ENCODE data around the gene GALNT17. TPM values are rescaled to one million over a fixed set of nuclear protein-coding genes. Genes with fewer than 3 reads are reported as not detected.

The GALNT17 gene
- total and polyA plus RNA-seq, 4 donors = 2.8 to 10.8 (median 7.4) TPM

DNA sequence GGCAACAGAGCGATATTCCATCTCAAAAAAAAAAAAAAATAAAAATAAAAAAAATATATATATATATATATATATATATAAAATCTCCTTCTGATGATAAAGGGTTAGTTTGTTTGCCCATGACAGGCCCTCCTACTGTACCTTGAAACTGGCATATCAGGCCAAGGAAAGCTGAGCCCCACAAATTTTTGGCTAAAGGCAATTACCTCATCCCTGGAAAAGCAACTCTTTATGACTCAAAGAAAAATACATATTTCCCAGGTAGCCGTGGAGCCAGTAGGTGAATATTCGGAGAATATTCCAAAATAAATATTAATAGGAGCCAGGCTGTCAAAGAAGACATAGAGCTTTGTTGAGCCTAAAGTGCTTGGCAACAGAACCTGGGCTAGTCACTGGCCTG is 245.1 kb downstream of the GALNT17 start:
- DNase-seq = no peak
- peaks cover 0 to 31% (median 1%) of the 10 kb centered on the region in 4 donors for H3K9me3 ChIP-seq (ENCODE audit: control insufficient read depth in 4 of 4, insufficient read depth in 3 of 4, low read length in 3 of 4)

DNA sequence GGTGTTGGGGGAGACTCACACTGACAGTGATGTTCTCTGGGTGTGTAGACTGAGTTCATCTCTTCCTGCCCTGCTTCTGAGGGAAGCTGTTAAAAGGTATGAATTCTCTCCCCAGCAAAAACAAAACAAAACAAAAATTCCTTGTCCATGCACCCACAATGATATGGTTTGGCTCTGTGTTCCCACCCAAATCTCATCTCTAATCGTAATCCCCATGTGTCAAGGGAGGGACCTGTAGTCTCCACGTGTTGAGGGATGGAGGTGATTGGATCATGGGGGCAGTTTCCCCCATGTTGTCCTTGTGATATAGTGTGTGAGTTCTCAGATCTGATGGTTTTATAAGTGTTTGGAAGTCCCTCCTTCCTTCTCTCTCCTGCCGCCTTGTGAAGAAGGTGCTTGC is 245.5 kb downstream of the GALNT17 start:
- no peak for ATAC-seq (ENCODE audit: insufficient read depth, low FRiP score)
- DNase-seq = no peak
- H3K9ac ChIP-seq (ENCODE audit: insufficient read depth in 1 of 2, low read length in 2 of 2) = no peak overlapping the region
- TF ChIP-seq, protein P1, sequence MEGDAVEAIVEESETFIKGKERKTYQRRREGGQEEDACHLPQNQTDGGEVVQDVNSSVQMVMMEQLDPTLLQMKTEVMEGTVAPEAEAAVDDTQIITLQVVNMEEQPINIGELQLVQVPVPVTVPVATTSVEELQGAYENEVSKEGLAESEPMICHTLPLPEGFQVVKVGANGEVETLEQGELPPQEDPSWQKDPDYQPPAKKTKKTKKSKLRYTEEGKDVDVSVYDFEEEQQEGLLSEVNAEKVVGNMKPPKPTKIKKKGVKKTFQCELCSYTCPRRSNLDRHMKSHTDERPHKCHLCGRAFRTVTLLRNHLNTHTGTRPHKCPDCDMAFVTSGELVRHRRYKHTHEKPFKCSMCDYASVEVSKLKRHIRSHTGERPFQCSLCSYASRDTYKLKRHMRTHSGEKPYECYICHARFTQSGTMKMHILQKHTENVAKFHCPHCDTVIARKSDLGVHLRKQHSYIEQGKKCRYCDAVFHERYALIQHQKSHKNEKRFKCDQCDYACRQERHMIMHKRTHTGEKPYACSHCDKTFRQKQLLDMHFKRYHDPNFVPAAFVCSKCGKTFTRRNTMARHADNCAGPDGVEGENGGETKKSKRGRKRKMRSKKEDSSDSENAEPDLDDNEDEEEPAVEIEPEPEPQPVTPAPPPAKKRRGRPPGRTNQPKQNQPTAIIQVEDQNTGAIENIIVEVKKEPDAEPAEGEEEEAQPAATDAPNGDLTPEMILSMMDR (IDR thresholded peaks at IDR 0.05; ENCODE audit: control extremely low read depth, extremely low read depth) = no peak
- H3K4me3 ChIP-seq = no peak overlapping the region
- H3K9me3 ChIP-seq (ENCODE audit: control insufficient read depth in 4 of 4, insufficient read depth in 3 of 4, low read length in 3 of 4) = peaks cover 0 to 31% (median 1%) of the 10 kb centered on the region in 4 donors
- no peaks in the 10 kb centered on the region for H3K27me3 ChIP-seq (ENCODE audit: control insufficient read depth in 3 of 3, insufficient read depth in 3 of 3, low read length in 2 of 3)
- no peaks in the 10 kb centered on the region for H3K36me3 ChIP-seq (ENCODE audit: control insufficient read depth in 4 of 4, insufficient read depth in 4 of 4, low read length in 4 of 4)
- no peak overlapping the region for H3K27ac ChIP-seq (ENCODE audit: low read depth in 1 of 2, low read length in 1 of 2)
- 80 to 81% methylated on average over 3 of the region's 3 CpGs for WGBS, 2 donors
- peaks cover 0 to 3% (median 0%) of the 10 kb centered on the region in 5 donors for H3K4me1 ChIP-seq (ENCODE audit: control insufficient read depth in 5 of 5, insufficient read depth in 5 of 5, low read length in 5 of 5)

More for the DNA sequence above, 245.1 kb downstream of the GALNT17 start:
- Histone ChIP-seq H3K27me3 (ENCODE audit: control insufficient read depth in 3 of 3, insufficient read depth in 3 of 3, low read length in 2 of 3) (no peaks in the 10 kb centered on the region), H3K9ac (ENCODE audit: insufficient read depth in 1 of 2, low read length in 2 of 2) (no peak overlapping the region), H3K27ac (ENCODE audit: low read depth in 1 of 2, low read length in 1 of 2) (no peak overlapping the region), H3K4me3 (no peak overlapping the region), H3K36me3 (ENCODE audit: control insufficient read depth in 4 of 4, insufficient read depth in 4 of 4, low read length in 4 of 4) (no peaks in the 10 kb centered on the region), H3K4me1 (ENCODE audit: control insufficient read depth in 5 of 5, insufficient read depth in 5 of 5, low read length in 5 of 5) (peaks cover 0 to 3% (median 0%) of the 10 kb centered on the region in 5 donors)
- ATAC-seq (ENCODE audit: insufficient read depth, low FRiP score) = no peak
- WGBS, 2 donors = 58 to 92% methylated on average over 2 to 3 of the region's 3 CpGs
- TF ChIP-seq, protein P1 (IDR thresholded peaks at IDR 0.05; ENCODE audit: control extremely low read depth, extremely low read depth) = no peak

DNA sequence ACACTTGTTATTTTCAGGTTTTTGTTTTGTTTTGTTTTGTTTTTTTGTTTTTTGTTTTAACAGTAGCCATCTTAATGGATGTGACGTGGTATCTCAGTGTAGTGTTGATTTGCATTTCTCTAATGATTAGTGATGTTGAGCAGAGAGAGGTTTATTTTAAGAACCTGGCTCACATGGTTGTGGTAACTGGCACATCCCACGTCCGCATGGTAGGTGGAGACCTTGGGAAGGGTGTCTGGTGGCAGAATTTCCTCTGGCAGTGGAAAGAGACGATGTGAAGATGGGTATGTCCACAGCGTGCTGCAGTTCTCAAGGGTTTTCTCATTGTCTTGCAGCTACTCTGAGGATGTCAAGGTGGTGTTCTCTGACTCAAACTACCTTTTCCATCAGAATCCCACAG is 252.2 kb downstream of the GALNT17 start:
- no peak overlapping the region for H3K4me3 ChIP-seq
- H3K27me3 ChIP-seq (ENCODE audit: control insufficient read depth in 3 of 3, insufficient read depth in 3 of 3, low read length in 2 of 3) = no peaks in the 10 kb centered on the region
- TF ChIP-seq, protein P1 (IDR thresholded peaks at IDR 0.05; ENCODE audit: control extremely low read depth, extremely low read depth) = no peak
- H3K9ac ChIP-seq (ENCODE audit: insufficient read depth in 1 of 2, low read length in 2 of 2) = no peak overlapping the region
- ATAC-seq (ENCODE audit: insufficient read depth, low FRiP score) (no peak), DNase-seq (no peak)
- WGBS, 2 donors = 91% methylated on average over 5 of the region's 5 CpGs
- H3K36me3 ChIP-seq (ENCODE audit: control insufficient read depth in 4 of 4, insufficient read depth in 4 of 4, low read length in 4 of 4) = no peaks in the 10 kb centered on the region
- no peaks in the 10 kb centered on the region for H3K4me1 ChIP-seq (ENCODE audit: control insufficient read depth in 5 of 5, insufficient read depth in 5 of 5, low read length in 5 of 5)
- peaks cover 0 to 8% (median 0%) of the 10 kb centered on the region in 4 donors for H3K9me3 ChIP-seq (ENCODE audit: control insufficient read depth in 4 of 4, insufficient read depth in 3 of 4, low read length in 3 of 4)
- no peak overlapping the region for H3K27ac ChIP-seq (ENCODE audit: low read depth in 1 of 2, low read length in 1 of 2)

DNA sequence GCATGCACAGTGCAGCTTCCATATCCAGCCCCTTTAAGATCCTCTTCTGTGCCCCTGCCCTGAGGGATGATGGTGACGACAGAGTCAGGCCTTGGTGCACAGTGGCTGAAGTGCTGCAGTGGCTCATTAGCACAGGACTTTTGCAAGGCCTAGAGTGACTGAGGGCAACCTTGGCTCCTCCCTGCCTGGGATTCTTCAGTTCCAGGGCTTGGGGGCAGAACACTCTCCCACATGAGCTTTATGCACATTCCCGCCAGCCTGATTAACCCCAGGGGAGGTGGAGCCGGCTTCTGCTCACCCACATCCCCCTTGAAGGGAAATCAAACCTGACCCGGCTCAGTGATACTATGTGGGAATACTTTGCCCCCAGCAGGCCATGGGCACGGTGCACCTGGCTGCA is 253.4 kb downstream of the GALNT17 start:
- Histone ChIP-seq H3K9ac (ENCODE audit: insufficient read depth in 1 of 2, low read length in 2 of 2) (no peak overlapping the region), H3K4me3 (no peak overlapping the region), H3K9me3 (ENCODE audit: control insufficient read depth in 4 of 4, insufficient read depth in 3 of 4, low read length in 3 of 4) (no peaks in the 10 kb centered on the region), H3K4me1 (ENCODE audit: control insufficient read depth in 5 of 5, insufficient read depth in 5 of 5, low read length in 5 of 5) (no peaks in the 10 kb centered on the region), H3K36me3 (ENCODE audit: control insufficient read depth in 4 of 4, insufficient read depth in 4 of 4, low read length in 4 of 4) (no peaks in the 10 kb centered on the region), H3K27me3 (ENCODE audit: control insufficient read depth in 3 of 3, insufficient read depth in 3 of 3, low read length in 2 of 3) (no peaks in the 10 kb centered on the region), H3K27ac (ENCODE audit: low read depth in 1 of 2, low read length in 1 of 2) (no peak overlapping the region)
- no peak for ATAC-seq (ENCODE audit: insufficient read depth, low FRiP score)
- DNase-seq = no peak
- whole genome bisulfite sequencing, 2 donors = 80% methylated on average over 5 of the region's 5 CpGs
- TF ChIP-seq, protein P1 (IDR thresholded peaks at IDR 0.05; ENCODE audit: control extremely low read depth, extremely low read depth) = no peak

Measured in lung (tissue), 12 donors.